ENCODE data around the gene GPC6.

- TF ChIP-seq POLR2A (IDR thresholded peaks at IDR 0.05; ENCODE audit: borderline replicate concordance, extremely low read depth, insufficient read depth, insufficient read length) (no peak), ELF1 (IDR thresholded peaks at IDR 0.05; ENCODE audit: borderline replicate concordance, low read depth) (no peak), POLR2AphosphoS5 (IDR thresholded peaks at IDR 0.05; ENCODE audit: low read depth, low read length) (no peak), CTCF (IDR thresholded peaks at IDR 0.05 in 2 of 3, conservative IDR thresholded peaks at IDR 0.05 in 1 of 3; ENCODE audit: borderline replicate concordance in 1 of 3, insufficient read depth in 1 of 3, low read depth in 2 of 3, low read length in 2 of 3) (no peak), SRF (IDR thresholded peaks at IDR 0.05; ENCODE audit: low read depth) (no peak), EGR1 (IDR thresholded peaks at IDR 0.05; ENCODE audit: low read depth) (no peak)
These were observed 588.1 kb downstream of the GPC6 start for GRCh38 chr13:93814658-93815057.
